ENCODE results near the gene CCNT1. TPM values are rescaled to one million over a fixed set of nuclear protein-coding genes. Genes with fewer than 3 reads are reported as not detected.

Gene CCNT1
- polyA plus RNA-seq, 3 donors = 2.3 to 8.3 (median 4.4) TPM

DNA sequence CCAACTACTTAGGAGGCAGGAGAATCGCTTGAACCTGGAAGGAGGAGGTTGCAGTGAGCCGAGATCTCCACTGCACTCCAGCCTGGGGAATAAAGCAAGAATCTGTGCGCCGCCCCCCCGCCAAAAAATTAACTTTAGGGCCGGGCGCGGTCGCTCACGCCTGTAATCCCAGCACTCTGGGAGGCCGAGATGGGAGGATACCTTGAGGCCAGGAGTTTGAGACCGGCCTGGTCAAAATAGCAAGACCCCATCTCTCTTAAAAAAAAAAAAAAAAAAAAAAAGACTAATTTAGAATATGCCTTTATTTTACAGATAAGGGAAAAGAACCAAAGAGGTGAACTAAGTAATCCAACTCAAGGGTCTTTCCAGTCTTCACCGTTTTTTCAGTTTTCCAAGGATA is 35.6 kb downstream of the CCNT1 start:
- DNase-seq = no peak
- Histone ChIP-seq H3K4me2 (replicated peaks; ENCODE audit: extremely low read depth, low read length, poor library complexity, severe bottlenecking) (peak overlapping the region; percentile 94), H3K4me3 (replicated peaks in 1 of 3; ENCODE audit: low read depth in 2 of 3, low read length in 3 of 3) (peak overlapping the region; percentile 67 to 93 (median 84)), H3K27me3 (ENCODE audit: control insufficient read depth in 2 of 2, insufficient read depth in 2 of 2, low read length in 2 of 2) (no peaks in the 10 kb centered on the region), H3K36me3 (replicated peaks in 1 of 2; ENCODE audit: control insufficient read depth in 1 of 2, insufficient read depth in 2 of 2, low read length in 2 of 2) (peaks cover 12 to 22% of the 10 kb centered on the region in 2 donors), H4K20me1 (ENCODE audit: insufficient read depth, low read length) (peaks cover 49% of the 10 kb centered on the region), H3K4me1 (ENCODE audit: control insufficient read depth in 1 of 2, insufficient read depth in 2 of 2, low read length in 2 of 2) (peaks cover 45 to 49% of the 10 kb centered on the region in 2 donors), H3K9ac (ENCODE audit: insufficient read depth, low read length, poor library complexity, severe bottlenecking) (peak overlapping the region; percentile 88), H3K9me3 (replicated peaks in 1 of 2; ENCODE audit: control insufficient read depth in 1 of 2, insufficient read depth in 1 of 2, low read length in 2 of 2) (no peaks in the 10 kb centered on the region), H3K79me2 (ENCODE audit: insufficient read depth, low read length) (peaks cover 62% of the 10 kb centered on the region), H3K27ac (ENCODE audit: low read depth in 1 of 2, low read length in 2 of 2) (peak overlapping the region in 1 of 2 donors; percentile 94), H2AFZ (ENCODE audit: insufficient read depth, low read depth, low read length, poor library complexity, severe bottlenecking) (no peak overlapping the region)
- 38% methylated on average over 2 of the region's 13 CpGs for WGBS (ENCODE audit: insufficient coverage)
- peaks cover 0 to 6% (median 2%) of the 10 kb centered on the region in 3 donors for H3K27me3 Mint-ChIP-seq (ENCODE audit: low read depth in 3 of 3)
- H3K9me3 Mint-ChIP-seq = peaks cover 0 to 2% (median 0%) of the 10 kb centered on the region in 7 donors
- peak overlapping the region; percentile 96 to 98 for H3K4me3 Mint-ChIP-seq
- peak overlapping the region in 4 of 7 donors; percentile 68 to 96 (median 94) for H3K27ac Mint-ChIP-seq
- peaks cover 51% of the 10 kb centered on the region for H3K4me1 Mint-ChIP-seq
- H3K36me3 Mint-ChIP-seq = peaks cover 24 to 25% of the 10 kb centered on the region in 2 donors
- intact Hi-C loops (cut with micrococcal nuclease) = no loop called here
- TF ChIP-seq, protein P1, sequence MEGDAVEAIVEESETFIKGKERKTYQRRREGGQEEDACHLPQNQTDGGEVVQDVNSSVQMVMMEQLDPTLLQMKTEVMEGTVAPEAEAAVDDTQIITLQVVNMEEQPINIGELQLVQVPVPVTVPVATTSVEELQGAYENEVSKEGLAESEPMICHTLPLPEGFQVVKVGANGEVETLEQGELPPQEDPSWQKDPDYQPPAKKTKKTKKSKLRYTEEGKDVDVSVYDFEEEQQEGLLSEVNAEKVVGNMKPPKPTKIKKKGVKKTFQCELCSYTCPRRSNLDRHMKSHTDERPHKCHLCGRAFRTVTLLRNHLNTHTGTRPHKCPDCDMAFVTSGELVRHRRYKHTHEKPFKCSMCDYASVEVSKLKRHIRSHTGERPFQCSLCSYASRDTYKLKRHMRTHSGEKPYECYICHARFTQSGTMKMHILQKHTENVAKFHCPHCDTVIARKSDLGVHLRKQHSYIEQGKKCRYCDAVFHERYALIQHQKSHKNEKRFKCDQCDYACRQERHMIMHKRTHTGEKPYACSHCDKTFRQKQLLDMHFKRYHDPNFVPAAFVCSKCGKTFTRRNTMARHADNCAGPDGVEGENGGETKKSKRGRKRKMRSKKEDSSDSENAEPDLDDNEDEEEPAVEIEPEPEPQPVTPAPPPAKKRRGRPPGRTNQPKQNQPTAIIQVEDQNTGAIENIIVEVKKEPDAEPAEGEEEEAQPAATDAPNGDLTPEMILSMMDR (IDR thresholded peaks at IDR 0.05) = no peak

DNA sequence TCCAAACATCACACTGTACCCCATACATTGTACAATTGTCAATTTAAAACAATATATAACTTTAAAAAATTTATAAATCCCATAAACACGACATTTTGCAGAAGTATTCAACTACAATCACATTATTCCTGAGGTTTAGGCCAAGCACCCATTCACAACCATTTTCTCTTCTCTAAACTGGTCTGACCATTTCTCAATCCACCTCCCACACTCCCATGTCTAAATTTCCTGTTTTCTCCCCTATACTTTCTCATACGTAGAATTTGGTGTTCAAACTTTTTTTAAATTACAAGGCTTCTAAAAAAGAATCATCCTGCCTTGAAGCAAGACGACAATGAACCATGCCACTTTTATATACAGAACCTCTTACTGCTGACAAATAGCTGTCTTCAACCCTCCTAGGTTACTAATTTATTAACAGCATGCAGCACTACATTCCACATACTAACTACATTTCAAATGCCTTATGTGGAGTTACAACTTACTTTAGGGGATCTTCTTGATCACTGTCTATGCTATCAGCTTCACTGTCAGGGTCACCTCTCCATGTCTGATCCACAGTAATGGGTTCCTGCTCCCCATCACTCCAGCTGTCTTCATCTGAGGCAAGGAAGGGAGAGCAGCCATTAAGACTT is 37.8 kb downstream of the CCNT1 start:
- H3K4me3 Mint-ChIP-seq = peak overlapping the region; percentile 31 to 82
- H3K27me3 ChIP-seq (ENCODE audit: control insufficient read depth in 2 of 2, insufficient read depth in 2 of 2, low read length in 2 of 2) = no peaks in the 10 kb centered on the region
- intact Hi-C loops (cut with micrococcal nuclease) = no loop called here
- peaks cover 0 to 2% (median 0%) of the 10 kb centered on the region in 7 donors for H3K9me3 Mint-ChIP-seq
- H3K27ac Mint-ChIP-seq = peak overlapping the region; percentile 65 to 88 (median 83)
- peak overlapping the region; percentile 94 for H3K4me2 ChIP-seq (replicated peaks; ENCODE audit: extremely low read depth, low read length, poor library complexity, severe bottlenecking)
- H3K9ac ChIP-seq (ENCODE audit: insufficient read depth, low read length, poor library complexity, severe bottlenecking) = no peak overlapping the region
- H3K4me1 Mint-ChIP-seq = peaks cover 51% of the 10 kb centered on the region
- 0% methylated on average over 2 of the region's 3 CpGs for WGBS (ENCODE audit: insufficient coverage)
- DNase-seq = peak in 2 of 3 donors; percentile 22 to 39
- no peak overlapping the region for H2AFZ ChIP-seq (ENCODE audit: insufficient read depth, low read depth, low read length, poor library complexity, severe bottlenecking)
- peaks cover 0 to 5% (median 0%) of the 10 kb centered on the region in 3 donors for H3K27me3 Mint-ChIP-seq (ENCODE audit: low read depth in 3 of 3)
- peaks cover 45 to 49% of the 10 kb centered on the region in 2 donors for H3K4me1 ChIP-seq (ENCODE audit: control insufficient read depth in 1 of 2, insufficient read depth in 2 of 2, low read length in 2 of 2)
- H3K9me3 ChIP-seq (replicated peaks in 1 of 2; ENCODE audit: control insufficient read depth in 1 of 2, insufficient read depth in 1 of 2, low read length in 2 of 2) = no peaks in the 10 kb centered on the region
- H3K36me3 Mint-ChIP-seq = peaks cover 25 to 38% of the 10 kb centered on the region in 2 donors
- H3K27ac ChIP-seq (ENCODE audit: low read depth in 1 of 2, low read length in 2 of 2) = peak overlapping the region in 1 of 2 donors; percentile 58
- H3K4me3 ChIP-seq (replicated peaks in 1 of 3; ENCODE audit: low read depth in 2 of 3, low read length in 3 of 3) = peak overlapping the region in 1 of 3 experiments; percentile 93
- TF ChIP-seq, protein P1 (IDR thresholded peaks at IDR 0.05) = no peak
- peaks cover 21 to 40% of the 10 kb centered on the region in 2 donors for H3K36me3 ChIP-seq (replicated peaks in 1 of 2; ENCODE audit: control insufficient read depth in 1 of 2, insufficient read depth in 2 of 2, low read length in 2 of 2)
- peaks cover 70% of the 10 kb centered on the region for H4K20me1 ChIP-seq (ENCODE audit: insufficient read depth, low read length)
- H3K79me2 ChIP-seq (ENCODE audit: insufficient read depth, low read length) = peaks cover 82% of the 10 kb centered on the region

All from CD14-positive monocyte (primary cell).